ENCODE measurements around the gene MRE11. TPM values are rescaled to one million over a fixed set of nuclear protein-coding genes. Genes with fewer than 3 reads are reported as not detected.

Gene MRE11
- total RNA-seq, 6 experiments from 2014 or later, result 4.5 to 7.7 (median 5.0) TPM

DNA sequence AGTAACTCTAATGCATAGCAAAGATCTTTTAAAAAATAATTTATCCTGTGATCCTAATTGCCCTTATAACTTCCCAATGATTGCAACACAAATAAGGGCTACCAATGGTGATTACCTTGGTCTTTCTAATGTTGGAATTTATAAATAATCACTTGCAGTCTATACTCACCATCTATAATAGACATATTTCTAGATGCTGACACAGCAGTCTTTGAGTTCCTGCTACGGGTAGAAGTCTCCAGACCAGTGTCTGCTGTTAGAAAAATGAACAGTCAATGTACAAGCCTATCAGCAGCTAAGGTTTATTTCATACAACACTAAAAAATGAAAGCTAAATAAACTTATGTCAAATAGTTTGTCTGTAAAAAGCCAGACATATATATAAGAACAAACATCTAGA, 48.0 kb downstream of the MRE11 start:
- no peak for DNase-seq
- no peak for TF ChIP-seq POLR2A (IDR thresholded peaks at IDR 0.05)
- no peak for TF ChIP-seq CTCF (IDR thresholded peaks at IDR 0.05)
- peaks cover 0 to 4% (median 0%) of the 10 kb centered on the region in 4 donors for H3K36me3 ChIP-seq
- intact Hi-C loops (cut with DNase I), result no loop called here
- WGBS (ENCODE audit: insufficient coverage, low coverage, low lambda C conversion rate, missing lambda C conversion rate), result 71% methylated on average over 1 of the region's 1 CpG
- ATAC-seq, result no peak
- H3K27ac ChIP-seq, result no peak overlapping the region
- no peak overlapping the region for H3K4me3 ChIP-seq
- peaks cover 0 to 8% (median 2%) of the 10 kb centered on the region in 4 donors for H3K4me1 ChIP-seq
- no peaks in the 10 kb centered on the region for H3K9me3 ChIP-seq
- no peaks in the 10 kb centered on the region for H3K27me3 ChIP-seq

DNA sequence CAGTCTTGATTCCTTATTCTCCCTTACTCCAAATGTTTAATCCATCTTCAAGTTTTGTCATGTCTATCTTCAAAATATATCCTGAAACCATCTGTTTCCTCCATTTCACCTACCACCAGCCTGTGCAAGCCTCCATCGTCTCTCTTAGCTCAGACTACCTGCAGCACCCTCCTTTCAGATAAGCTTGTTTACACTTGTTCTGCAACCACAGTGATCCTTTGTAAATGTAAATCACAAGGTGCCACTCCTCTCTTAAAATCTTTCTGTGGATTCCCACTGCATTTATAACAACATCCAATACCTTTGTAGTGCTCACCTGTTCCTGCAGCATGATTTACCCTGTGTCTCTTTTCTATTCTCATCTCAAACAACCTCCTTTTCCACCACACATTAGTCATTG, 60.6 kb downstream of the MRE11 start:
- WGBS (ENCODE audit: insufficient coverage, low coverage, low lambda C conversion rate, missing lambda C conversion rate), result 33% methylated on average over 1 of the region's 1 CpG
- no peaks in the 10 kb centered on the region for H3K9me3 ChIP-seq
- ATAC-seq (no peak), DNase-seq (no peak)
- no peak overlapping the region for H3K27ac ChIP-seq
- intact Hi-C loops (cut with DNase I), result no loop called here
- H3K4me3 ChIP-seq, result no peak overlapping the region
- H3K36me3 ChIP-seq, result peaks cover 0 to 17% (median 0%) of the 10 kb centered on the region in 4 donors
- no peaks in the 10 kb centered on the region for H3K4me1 ChIP-seq
- TF ChIP-seq POLR2A (IDR thresholded peaks at IDR 0.05), result no peak
- no peak for TF ChIP-seq CTCF (IDR thresholded peaks at IDR 0.05)
- no peaks in the 10 kb centered on the region for H3K27me3 ChIP-seq

GRCh38 chr11:94424662-94425061, 69.0 kb downstream of the MRE11 start:
- ATAC-seq (no peak), DNase-seq (no peak)
- intact Hi-C loops (cut with DNase I), result no loop called here
- Histone ChIP-seq H3K4me1 (no peaks in the 10 kb centered on the region), H3K27me3 (no peaks in the 10 kb centered on the region), H3K27ac (no peak overlapping the region), H3K36me3 (peaks cover 0 to 6% (median 0%) of the 10 kb centered on the region in 4 donors), H3K4me3 (no peak overlapping the region), H3K9me3 (no peaks in the 10 kb centered on the region)
- no peak for TF ChIP-seq CTCF (IDR thresholded peaks at IDR 0.05)
- no peak for TF ChIP-seq POLR2A (IDR thresholded peaks at IDR 0.05)
- WGBS (ENCODE audit: insufficient coverage, low coverage, low lambda C conversion rate, missing lambda C conversion rate), result 83% methylated on average over 2 of the region's 2 CpGs

GRCh38 chr11:94424011-94424410, 69.6 kb downstream of the MRE11 start:
- H3K27ac ChIP-seq, result no peak overlapping the region
- no peaks in the 10 kb centered on the region for H3K27me3 ChIP-seq
- no peaks in the 10 kb centered on the region for H3K36me3 ChIP-seq
- no peak for DNase-seq
- H3K4me3 ChIP-seq, result no peak overlapping the region
- WGBS (ENCODE audit: insufficient coverage, low coverage, low lambda C conversion rate, missing lambda C conversion rate), result 75% methylated on average over 2 of the region's 2 CpGs
- H3K4me1 ChIP-seq, result no peaks in the 10 kb centered on the region
- TF ChIP-seq CTCF (IDR thresholded peaks at IDR 0.05), result no peak
- TF ChIP-seq POLR2A (IDR thresholded peaks at IDR 0.05), result no peak
- ATAC-seq, result no peak
- intact Hi-C loops (cut with DNase I), result no loop called here
- H3K9me3 ChIP-seq, result no peaks in the 10 kb centered on the region

DNA sequence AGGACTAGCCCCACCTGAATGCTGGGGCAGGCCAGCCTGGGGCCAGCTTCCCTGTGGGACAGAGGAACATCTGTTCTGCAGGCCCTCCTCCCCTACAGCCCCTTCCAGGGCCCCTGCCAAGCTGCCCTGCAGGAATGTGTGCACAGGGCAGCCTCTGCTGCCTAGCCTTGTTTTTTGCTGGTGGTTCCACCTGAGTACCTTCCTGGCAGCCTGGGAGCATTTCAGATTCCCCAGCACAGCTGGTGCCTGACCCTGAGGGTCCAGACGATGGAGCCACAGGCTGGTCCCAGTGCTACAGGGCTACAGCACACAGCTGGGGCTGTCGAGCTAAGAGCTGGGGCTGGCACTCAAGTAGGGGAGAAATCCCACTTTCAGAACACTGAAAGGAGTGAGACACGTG, 70.1 kb downstream of the MRE11 start:
- H3K4me3 ChIP-seq, result no peak overlapping the region
- H3K27ac ChIP-seq, result no peak overlapping the region
- no peaks in the 10 kb centered on the region for H3K27me3 ChIP-seq
- intact Hi-C loops (cut with DNase I), result no loop called here
- no peak for TF ChIP-seq CTCF (IDR thresholded peaks at IDR 0.05)
- no peak for TF ChIP-seq POLR2A (IDR thresholded peaks at IDR 0.05)
- ATAC-seq (peak in 1 of 4 donors; percentile 17), DNase-seq (no peak)
- no peaks in the 10 kb centered on the region for H3K4me1 ChIP-seq
- no peaks in the 10 kb centered on the region for H3K36me3 ChIP-seq
- no CpG with 5 or more reads among the region's 3 CpGs for WGBS (ENCODE audit: insufficient coverage, low coverage, low lambda C conversion rate, missing lambda C conversion rate)
- no peaks in the 10 kb centered on the region for H3K9me3 ChIP-seq

All from right lobe of liver (tissue), 6 donors.